Stimulated activated CD8-positive, alpha-beta memory T cell treated with anti-CD3 and anti-CD28 coated beads, Interleukin-15, amount 100 ng/mL, for 4 hours (primary cell): Measurements from ENCODE around the gene SCYGR1.
A peak's percentile ranks its signal among the peaks of the same experiment; 100 is the strongest.
"Not testable (repeated sequence)": the region's sequence is repeated elsewhere in the genome, so short reads cannot be mapped to it uniquely, and the experiment has no call there.

Source experiments
- DNase-seq, 2 donors: peaks; one replicate each; pipeline ENCODE4 v3.0.0-alpha.2; 2020; ENCODE audit warnings: low read depth in 2 of 2

Gene SCYGR1

DNA sequence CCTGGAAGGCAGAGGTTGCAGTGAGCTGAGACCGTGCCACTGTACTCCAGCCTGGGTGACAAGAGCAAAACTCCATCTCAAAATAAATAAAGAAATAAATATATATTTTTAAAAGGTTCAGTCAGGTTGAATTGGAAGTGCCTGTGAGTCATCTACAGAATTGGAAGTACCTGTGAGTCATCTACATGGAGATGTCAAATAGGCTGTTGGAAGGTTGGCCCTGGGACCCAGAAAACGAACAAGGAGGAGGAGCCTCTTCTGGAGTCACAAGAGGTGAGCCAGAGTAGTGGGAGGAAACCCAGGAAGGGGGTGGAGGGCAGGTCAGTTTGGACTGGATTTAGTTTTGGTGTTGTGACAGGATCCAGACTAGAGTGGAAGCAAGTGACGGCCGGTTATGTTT lies 15.2 kb upstream of the SCYGR1 start:
- no peak for DNase-seq

GRCh38 chr2:227402321-227402720 lies 14.6 kb upstream of the SCYGR1 start:
- no peak for DNase-seq

DNA sequence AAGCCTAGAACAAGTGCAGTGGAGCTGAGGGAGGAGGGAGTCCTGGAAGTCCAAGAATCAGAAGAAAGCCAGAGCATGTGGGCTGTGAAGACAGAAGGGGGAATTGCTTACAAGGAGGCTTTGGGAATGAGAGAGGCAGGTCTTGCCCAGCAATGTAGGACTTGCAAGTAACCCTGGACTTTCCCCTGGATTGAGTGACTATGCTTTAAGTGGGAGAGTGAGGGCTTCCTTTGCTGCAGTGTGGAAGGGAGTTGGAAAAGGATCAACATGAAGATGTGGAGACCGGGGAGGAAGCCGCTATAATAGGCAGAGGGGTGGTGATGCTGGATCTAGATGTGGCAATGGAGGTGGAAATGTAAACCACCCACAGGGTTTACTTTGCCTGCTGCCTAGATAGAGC lies 13.8 kb upstream of the SCYGR1 start:
- no peak for DNase-seq

- DNase-seq, result no peak
These were observed 11.2 kb upstream of the SCYGR1 start for GRCh38 chr2:227398684-227399670.

- DNase-seq, result no peak
These were observed 9.8 kb upstream of the SCYGR1 start for GRCh38 chr2:227397562-227397961.

DNA sequence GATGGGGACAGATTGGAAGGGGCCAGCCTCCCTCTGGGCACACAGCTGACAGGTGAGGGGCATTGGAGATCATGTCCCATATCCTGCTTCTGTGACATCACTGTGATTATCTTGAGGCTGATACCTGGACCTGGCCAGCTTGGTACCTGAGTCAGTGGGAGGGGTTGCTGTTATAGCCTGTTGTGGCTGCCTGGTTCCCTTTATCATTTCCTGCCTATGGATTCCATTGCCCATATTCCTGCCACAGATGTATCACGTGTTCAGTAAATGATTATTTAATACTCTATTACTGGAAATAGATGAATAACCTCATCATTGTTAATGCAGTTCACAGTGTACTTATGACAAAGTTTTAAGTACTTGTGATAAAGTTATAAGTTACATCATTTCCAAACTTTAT lies 7.8 kb upstream of the SCYGR1 start:
- DNase-seq, result no peak

GRCh38 chr2:227394401-227394800 lies 6.7 kb upstream of the SCYGR1 start:
- no peak for DNase-seq

GRCh38 chr2:227390468-227391256 lies 2.9 kb upstream of the SCYGR1 start:
- no peak for DNase-seq

- no peak for DNase-seq
These were observed 1.9 kb upstream of the SCYGR1 start for GRCh38 chr2:227389661-227390060.

- DNase-seq, result no peak
These were observed 1.5 kb upstream of the SCYGR1 start for GRCh38 chr2:227389231-227389630.

GRCh38 chr2:227388537-227389011 lies 825 bp upstream of the SCYGR1 start:
- DNase-seq, result no peak

- no peak for DNase-seq
These were observed 1.1 kb downstream of the SCYGR1 start for GRCh38 chr2:227386630-227387029.

- DNase-seq, result no peak
These were observed 4.1 kb downstream of the SCYGR1 start for GRCh38 chr2:227383686-227384085.

DNA sequence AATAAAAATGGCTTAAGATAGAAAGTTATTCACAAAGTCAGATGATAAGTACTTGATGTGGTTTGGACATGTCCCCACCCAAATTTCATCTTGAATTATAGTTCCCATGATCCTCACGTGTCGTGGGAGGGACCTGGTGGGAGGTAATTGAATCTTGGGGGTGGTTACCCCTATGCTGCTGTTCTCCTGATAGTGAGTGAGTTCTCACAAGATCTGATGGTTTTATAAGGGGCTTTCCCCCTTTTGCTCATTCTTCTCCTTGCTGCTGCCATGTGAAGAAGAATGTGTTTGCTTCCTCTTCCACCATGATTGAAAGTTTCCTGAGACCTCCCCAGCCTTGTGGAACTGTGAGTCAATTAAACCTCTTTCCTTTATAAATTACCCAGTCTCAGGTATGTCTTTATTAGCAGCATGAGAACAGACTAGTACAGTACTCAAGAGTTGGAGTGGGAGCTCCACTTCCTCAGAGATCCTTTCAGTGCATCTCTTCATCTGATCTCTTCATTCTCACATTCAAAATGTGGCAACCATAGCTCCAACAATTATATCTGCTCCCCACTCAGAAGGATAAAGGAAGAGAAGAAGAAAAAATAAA lies 5.4 kb downstream of the SCYGR1 start:
- DNase-seq, result not testable (repeated sequence)

- DNase-seq, result no peak
These were observed 8.7 kb downstream of the SCYGR1 start, which contains the start of gene TM4SF20 for GRCh38 chr2:227379095-227379494. TSS of gene TM4SF20 (minus strand) at chr2:227379306. CDS start at chr2:227379268, 38 bp downstream.

- no peak for DNase-seq
These were observed 9.4 kb downstream of the SCYGR1 start for GRCh38 chr2:227378371-227378782.

GRCh38 chr2:227377467-227378351 lies 10.0 kb downstream of the SCYGR1 start:
- no peak for DNase-seq

- DNase-seq, result no peak
These were observed 10.9 kb downstream of the SCYGR1 start for GRCh38 chr2:227376656-227377396.

DNA sequence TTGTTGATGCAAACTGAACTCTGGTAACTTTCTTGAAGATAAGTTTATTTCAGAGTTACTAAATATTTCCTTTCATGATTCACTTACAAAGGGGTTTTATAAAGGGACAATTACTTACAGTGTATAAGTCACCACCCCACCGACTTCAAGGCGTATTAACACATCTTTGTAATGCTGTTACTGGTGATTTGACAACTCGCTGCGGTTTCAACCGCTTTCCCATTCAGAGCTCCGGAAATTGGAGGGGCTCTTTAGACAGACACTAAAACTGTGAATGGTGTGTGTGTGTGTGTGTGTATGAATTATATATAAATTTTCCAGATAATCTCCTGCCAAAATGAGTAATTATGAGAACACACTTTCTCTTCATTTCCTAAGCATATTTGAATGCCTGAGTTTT lies 13.6 kb downstream of the SCYGR1 start:
- DNase-seq, result peak in 1 of 2 donors; percentile 15

GRCh38 chr2:227373389-227373788 lies 14.4 kb downstream of the SCYGR1 start:
- DNase-seq, result no peak
